SU-DHL-6 (cell line): ENCODE measurements around the gene PLEKHG3.

Source experiments
- CTCF ChIP-seq: fragments of 200-600 bp; sonication (generic); IDR thresholded peaks from one replicate; pipeline ENCODE4 v1.5.1; 2017; ENCODE audit warnings: antibody characterized with exemption, mild to moderate bottlenecking, low read length, moderate library complexity; ENCODE audit not compliant: insufficient read depth, poor library complexity, severe bottlenecking
- EZH2phosphoT487 ChIP-seq: fragments of 200-600 bp; sonication (generic), shearing (Covaris generic); conservative IDR thresholded peaks from 2 replicates; pipeline ENCODE4 v1.6.1; 2018; ENCODE audit warnings: mild to moderate bottlenecking, antibody characterized with exemption, low read length, moderate library complexity, mixed read lengths

- TF ChIP-seq CTCF, result no peak
- no peak for TF ChIP-seq EZH2phosphoT487
These were observed 23.5 kb upstream of the PLEKHG3 start for GRCh38 chr14:64680714-64681065.
